RKO (cell line): Measurements from ENCODE around the gene ATP13A3.
"Not testable (repeated sequence)": the region's sequence is repeated elsewhere in the genome, so short reads cannot be mapped to it uniquely, and the experiment has no call there.

ENCODE experiments used
- DNase-seq: peaks from one replicate; pipeline ENCODE4 v3.0.0-alpha.2; 2016; ENCODE audit warnings: low spot score

The ATP13A3 gene

DNA sequence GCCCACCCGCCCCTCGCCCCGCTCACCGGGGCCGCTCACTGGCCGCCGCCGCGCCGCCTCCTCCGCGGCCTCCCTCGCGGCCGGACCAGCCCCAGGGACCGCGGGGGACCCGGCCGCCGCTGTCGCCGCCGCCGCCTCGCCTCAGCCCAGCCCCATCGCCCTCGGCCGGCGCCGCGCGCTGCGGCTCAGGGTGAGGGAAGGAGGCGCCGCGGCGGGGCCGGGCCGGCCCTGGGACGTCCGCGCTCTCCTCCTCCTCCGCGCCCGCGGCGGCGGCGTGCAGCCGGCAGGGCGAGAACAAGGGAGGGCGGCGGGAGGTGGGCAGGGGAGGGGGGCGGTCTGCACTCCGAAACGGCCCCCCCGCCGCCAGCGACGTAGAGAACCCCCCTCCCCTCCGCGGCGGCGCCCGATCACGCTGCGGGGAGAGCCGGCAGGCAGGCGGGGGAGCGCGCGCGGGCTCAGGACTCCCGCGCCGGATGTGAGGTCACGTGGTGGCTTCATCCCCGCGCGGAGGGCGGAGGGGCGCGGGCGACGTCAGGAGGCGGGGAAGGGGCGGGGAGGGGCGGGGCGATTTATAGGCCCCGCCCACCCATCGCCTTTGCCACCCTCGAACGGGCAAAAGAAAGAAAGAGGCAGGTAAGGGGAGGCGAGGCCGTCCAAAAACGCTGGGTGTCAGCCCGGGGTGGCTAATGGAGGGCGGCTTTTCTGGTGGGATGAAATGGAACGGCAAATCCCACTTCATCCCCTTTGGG is at the start of gene ATP13A3:
Gene ATP13A3, minus strand, starts transcription at position 463 of the 749 bp plus-strand sequence. CDS start 24,812 bp downstream, outside the sequence.
- peak; percentile 90 for DNase-seq

GRCh38 chr3:194535199-194535598 is 48.4 kb upstream of the ATP13A3 start:
- DNase-seq: not testable (repeated sequence)

DNA sequence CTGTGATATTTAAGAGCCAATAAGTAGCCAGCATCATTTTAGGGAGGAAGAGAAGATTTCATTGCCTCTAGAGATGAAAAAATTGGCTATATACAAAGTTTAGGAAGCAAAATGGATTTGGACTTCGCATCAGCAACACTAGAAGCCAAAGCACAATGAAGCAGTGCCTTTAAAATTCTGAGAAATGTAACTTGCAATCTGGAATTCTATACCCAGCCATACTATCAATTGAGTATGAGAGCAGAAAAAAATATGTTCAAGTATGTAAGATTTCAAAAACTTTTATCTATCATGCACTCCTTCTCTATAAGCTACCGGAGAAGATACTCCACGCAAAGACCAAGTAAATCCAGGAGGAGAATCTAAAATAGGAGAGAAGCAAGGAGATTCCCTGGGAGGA is 47.4 kb upstream of the ATP13A3 start:
- no peak for DNase-seq

DNA sequence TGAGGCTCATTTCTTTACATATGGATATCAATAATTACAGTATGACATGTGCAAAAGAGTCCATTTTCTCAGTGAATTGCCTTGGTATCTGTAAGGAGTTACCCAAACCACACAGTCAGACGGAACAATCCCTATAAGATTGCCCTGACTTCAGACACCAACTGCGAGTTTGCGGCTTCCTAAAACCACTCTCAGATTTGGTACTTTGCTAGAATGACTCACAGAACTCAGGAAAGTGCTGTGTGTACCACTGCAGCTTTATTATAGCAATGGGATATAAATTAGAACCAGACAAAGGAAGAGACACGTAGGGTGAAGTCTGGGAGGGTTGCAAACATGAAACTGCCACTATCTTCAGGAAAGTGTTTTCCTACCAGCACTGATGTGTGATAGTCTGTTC is 45.8 kb upstream of the ATP13A3 start:
- DNase-seq: no peak

- no peak for DNase-seq
These were observed 40.9 kb upstream of the ATP13A3 start for GRCh38 chr3:194527726-194528125.

GRCh38 chr3:194526164-194526563 is 39.4 kb upstream of the ATP13A3 start:
- DNase-seq: no peak

DNA sequence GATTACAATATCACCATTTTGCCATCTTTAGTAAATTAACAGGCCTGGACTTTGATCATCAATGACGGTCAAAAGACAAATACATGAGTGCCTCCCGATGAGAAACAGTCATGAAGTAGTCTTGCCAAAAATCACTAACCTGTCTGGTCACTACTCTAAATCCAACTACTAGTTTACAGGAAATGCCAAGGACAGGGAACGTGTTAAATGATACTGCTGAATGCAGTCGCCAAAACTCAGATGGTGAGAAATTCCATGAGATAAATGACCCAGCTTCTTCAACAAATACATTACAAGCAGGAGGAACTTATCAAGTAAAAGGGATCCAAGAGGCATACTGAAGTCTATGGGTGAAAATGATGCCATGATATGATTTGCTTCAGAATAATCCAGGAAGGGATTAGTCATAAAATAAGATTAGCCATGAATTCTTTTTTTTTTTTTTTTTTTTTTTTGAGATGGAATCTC is 35.8 kb upstream of the ATP13A3 start:
- DNase-seq: peak; percentile 37

- DNase-seq: no peak
These were observed 34.9 kb upstream of the ATP13A3 start for GRCh38 chr3:194521510-194522260.

GRCh38 chr3:194520682-194521162 is 33.9 kb upstream of the ATP13A3 start:
- DNase-seq: not testable (repeated sequence)

DNA sequence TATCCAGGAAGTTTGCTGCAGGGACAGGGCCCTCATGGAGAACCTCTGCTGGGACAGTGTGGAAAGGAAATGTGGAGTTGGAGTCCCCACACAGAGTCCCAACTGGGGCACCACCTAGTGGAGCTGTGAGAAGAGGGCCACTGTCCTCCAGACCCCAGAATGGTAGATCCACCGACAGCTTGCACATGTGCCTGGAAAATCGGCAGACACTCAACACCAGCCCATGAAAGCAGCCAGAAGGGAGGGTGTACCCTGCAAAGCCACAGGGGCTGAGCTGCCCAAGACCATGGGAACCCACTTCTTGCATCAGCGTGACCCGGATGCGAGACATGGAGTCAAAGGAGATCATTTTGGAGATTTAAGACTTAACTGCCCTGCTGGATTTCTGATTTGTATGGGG is 33.4 kb upstream of the ATP13A3 start:
- not testable (repeated sequence) for DNase-seq

DNA sequence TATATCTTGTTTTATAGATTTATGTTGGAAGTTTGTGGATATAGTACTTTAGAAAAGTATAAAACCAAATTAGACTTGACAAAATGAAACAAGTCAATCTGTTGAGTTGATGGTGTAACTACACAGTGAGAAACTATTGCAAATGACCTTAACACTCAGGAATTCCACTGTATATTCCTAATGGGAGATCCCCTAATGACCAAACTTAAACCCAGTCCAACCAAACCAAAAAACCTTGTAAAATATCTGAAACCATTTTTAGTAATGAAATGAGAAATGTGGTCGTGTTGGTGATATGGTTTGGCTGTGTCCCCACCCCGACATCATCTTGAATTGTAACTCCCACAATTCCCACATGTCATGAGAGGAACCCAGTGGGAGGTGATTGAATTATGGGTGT is 31.9 kb upstream of the ATP13A3 start:
- DNase-seq: no peak

DNA sequence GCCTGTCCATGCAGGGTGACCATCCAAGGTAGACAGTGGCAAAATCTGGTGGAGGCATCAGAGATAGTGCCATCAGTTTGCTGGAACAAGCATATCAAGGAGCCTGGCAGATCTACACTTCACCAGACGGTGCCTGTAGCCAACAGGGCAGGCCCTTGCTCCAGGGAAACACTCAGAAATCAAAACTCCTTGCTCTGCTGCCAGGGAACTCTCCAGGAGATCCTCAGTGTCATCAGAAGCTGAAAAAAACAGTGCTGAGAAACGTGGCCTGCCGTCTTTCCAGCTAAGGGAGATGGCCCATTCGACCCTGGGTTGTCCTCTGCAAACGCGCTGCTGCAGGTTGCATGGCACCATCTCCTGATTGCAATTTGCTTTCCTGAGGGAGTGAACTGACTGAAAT is 30.5 kb upstream of the ATP13A3 start:
- DNase-seq: no peak

- no peak for DNase-seq
These were observed 27.8 kb upstream of the ATP13A3 start for GRCh38 chr3:194514626-194515025.

GRCh38 chr3:194512895-194513601 is 26.2 kb upstream of the ATP13A3 start:
- no peak for DNase-seq

GRCh38 chr3:194508491-194509453 is 22.0 kb upstream of the ATP13A3 start:
- DNase-seq: no peak

- no peak for DNase-seq
These were observed 20.8 kb upstream of the ATP13A3 start for GRCh38 chr3:194507571-194507970.

DNA sequence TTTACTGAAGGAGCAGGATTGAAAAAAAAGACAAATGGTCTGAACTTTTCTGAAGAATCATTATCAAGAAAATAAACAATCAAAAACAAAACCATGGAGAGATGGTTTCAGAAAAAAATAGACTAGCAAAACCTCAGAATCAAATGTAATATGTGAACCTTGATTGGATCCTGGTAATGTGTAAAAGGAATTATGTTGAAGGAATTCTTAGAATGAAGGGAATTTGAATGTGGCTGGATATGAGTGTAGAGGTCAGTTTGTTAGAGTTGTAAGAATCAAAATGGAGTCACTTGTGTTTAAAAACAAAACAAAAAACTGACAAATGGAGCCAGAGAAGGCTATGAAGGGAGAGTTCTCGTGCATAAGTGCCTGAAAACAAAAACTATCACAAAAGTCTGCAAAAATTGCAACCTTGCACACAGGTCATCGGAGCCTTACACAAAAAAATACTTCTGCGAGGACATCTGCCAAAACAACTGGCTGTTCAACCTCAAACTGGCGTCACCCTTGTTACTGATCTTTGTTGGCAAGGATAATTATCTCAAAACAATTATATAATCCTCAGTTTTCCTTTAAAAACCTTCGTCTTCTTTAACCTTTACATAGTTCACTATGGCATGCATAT is 19.1 kb upstream of the ATP13A3 start:
- no peak for DNase-seq

DNA sequence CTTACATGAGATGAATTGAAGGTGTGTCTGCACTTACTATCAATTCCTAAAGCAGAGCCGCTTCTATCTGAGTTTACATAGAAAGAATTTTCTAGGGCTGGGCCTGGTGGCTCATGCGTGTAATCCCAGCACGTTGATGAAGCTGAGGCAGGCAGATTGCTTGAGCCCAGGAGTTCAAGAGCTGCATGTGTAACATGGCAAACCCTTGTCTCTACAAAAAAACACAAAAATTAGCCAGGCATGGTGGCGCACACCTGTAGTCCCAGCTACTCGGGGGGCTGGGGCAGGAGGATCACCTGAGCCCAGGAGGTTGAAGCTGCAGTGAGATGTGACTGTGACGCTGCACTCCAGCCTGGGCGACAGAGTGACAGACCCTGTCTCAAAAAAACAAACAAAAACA is 18.1 kb upstream of the ATP13A3 start:
- no peak for DNase-seq

- DNase-seq: no peak
These were observed 17.3 kb upstream of the ATP13A3 start for GRCh38 chr3:194504146-194504545.

DNA sequence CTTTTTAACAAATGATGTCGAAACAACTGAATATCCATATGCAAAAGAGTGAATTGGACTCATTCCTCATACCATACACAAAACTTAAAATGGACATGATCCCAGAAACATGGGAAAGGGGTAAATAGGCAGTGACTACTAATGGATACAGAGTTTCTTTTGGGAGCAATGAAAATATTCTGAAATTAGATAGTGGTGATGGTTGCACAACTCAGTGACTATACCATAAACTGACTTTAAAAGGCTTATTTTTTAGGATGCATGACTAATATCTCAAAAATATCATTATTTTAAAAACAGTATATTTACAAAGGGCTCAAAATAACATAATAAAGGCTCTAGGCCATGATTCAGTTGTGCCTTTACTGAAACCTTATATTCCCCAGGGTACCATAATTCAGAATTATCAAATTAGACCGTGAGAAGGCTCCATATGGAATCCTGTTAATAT is 16.3 kb upstream of the ATP13A3 start:
- DNase-seq: no peak

GRCh38 chr3:194500198-194500597 is 13.4 kb upstream of the ATP13A3 start:
- DNase-seq: no peak
